ENCODE results near the gene AP5Z1.

AP5Z1 gene

GRCh38 chr7:4817178-4817901, 41.9 kb downstream of the AP5Z1 start:
- peaks cover 99% of the 10 kb centered on the region for H3K4me1 ChIP-seq
- no peaks in the 10 kb centered on the region; the same call in 1 of the 2 replicates for H3K9me3 ChIP-seq
- H3K27ac ChIP-seq = peak overlapping the region; percentile 81
- no peaks in the 10 kb centered on the region; the same call in 1 of the 2 replicates for H3K36me3 ChIP-seq
- no peak for TF ChIP-seq Cebpa-rat (IDR thresholded peaks at IDR 0.05)
- peak overlapping the region; percentile 1; the same call in 1 of the 2 replicates for H3K4me3 ChIP-seq
- no peaks in the 10 kb centered on the region for H3K27me3 ChIP-seq
- peak overlapping the region; percentile 62 for H3K9ac ChIP-seq
- H4K20me1 ChIP-seq = no peaks in the 10 kb centered on the region
- peak overlapping the region; percentile 97 for H3K4me2 ChIP-seq

GRCh38 chr7:4818000-4818794, 42.8 kb downstream of the AP5Z1 start:
- Histone ChIP-seq H4K20me1 (no peaks in the 10 kb centered on the region), H3K9me3 (no peaks in the 10 kb centered on the region), H3K27ac (peak overlapping the region; percentile 81), H3K27me3 (no peaks in the 10 kb centered on the region), H3K4me2 (peak overlapping the region; percentile 97), H3K9ac (peak overlapping the region; percentile 62), H3K4me3 (peak overlapping the region; percentile 1; the same call in 1 of the 2 replicates), H3K4me1 (peaks cover 99% of the 10 kb centered on the region), H3K36me3 (no peaks in the 10 kb centered on the region)
- no peak for TF ChIP-seq Cebpa-rat (IDR thresholded peaks at IDR 0.05)

GRCh38 chr7:4819560-4820404, 44.4 kb downstream of the AP5Z1 start:
- H3K9me3 ChIP-seq = no peaks in the 10 kb centered on the region
- H3K27ac ChIP-seq = peak overlapping the region; percentile 81
- H3K9ac ChIP-seq = peak overlapping the region; percentile 60
- H3K27me3 ChIP-seq = no peaks in the 10 kb centered on the region
- H3K36me3 ChIP-seq = no peaks in the 10 kb centered on the region
- peak overlapping the region; percentile 50 for H3K4me3 ChIP-seq
- H3K4me1 ChIP-seq = peaks cover 95% of the 10 kb centered on the region
- peak overlapping the region; percentile 97 for H3K4me2 ChIP-seq
- H4K20me1 ChIP-seq = no peaks in the 10 kb centered on the region
- TF ChIP-seq Cebpa-rat (IDR thresholded peaks at IDR 0.05) = no peak

- no peak for TF ChIP-seq Cebpa-rat (IDR thresholded peaks at IDR 0.05)
- H3K36me3 ChIP-seq = no peaks in the 10 kb centered on the region
These were observed 45.1 kb downstream of the AP5Z1 start for GRCh38 chr7:4820405-4820966.

GRCh38 chr7:4820967-4821471, 45.6 kb downstream of the AP5Z1 start:
- H3K36me3 ChIP-seq = no peaks in the 10 kb centered on the region
- peak overlapping the region; percentile 81 for H3K27ac ChIP-seq
- peaks cover 94% of the 10 kb centered on the region for H3K4me1 ChIP-seq
- TF ChIP-seq Cebpa-rat (IDR thresholded peaks at IDR 0.05) = no peak
- H3K27me3 ChIP-seq = no peaks in the 10 kb centered on the region
- no peak overlapping the region for H3K4me3 ChIP-seq
- no peaks in the 10 kb centered on the region for H4K20me1 ChIP-seq
- peak overlapping the region; percentile 97 for H3K4me2 ChIP-seq
- H3K9ac ChIP-seq = no peak overlapping the region
- no peaks in the 10 kb centered on the region for H3K9me3 ChIP-seq

More at GRCh38 chr7:4820405-4820966, 45.1 kb downstream of the AP5Z1 start:
- peak overlapping the region; percentile 81 for H3K27ac ChIP-seq
- peak overlapping the region; percentile 97 for H3K4me2 ChIP-seq
- peak overlapping the region; percentile 50; the same call in 1 of the 2 replicates for H3K4me3 ChIP-seq
- H3K9me3 ChIP-seq = no peaks in the 10 kb centered on the region
- H3K4me1 ChIP-seq = peaks cover 94% of the 10 kb centered on the region
- no peaks in the 10 kb centered on the region for H3K27me3 ChIP-seq
- peak overlapping the region; percentile 60; the same call in 1 of the 2 replicates for H3K9ac ChIP-seq
- H4K20me1 ChIP-seq = no peaks in the 10 kb centered on the region

- Histone ChIP-seq H4K20me1 (no peaks in the 10 kb centered on the region), H3K9me3 (no peaks in the 10 kb centered on the region), H3K4me1 (peaks cover 79% of the 10 kb centered on the region), H3K9ac (no peak overlapping the region), H3K27ac (no peak overlapping the region), H3K4me3 (no peak overlapping the region), H3K27me3 (no peaks in the 10 kb centered on the region), H3K36me3 (no peaks in the 10 kb centered on the region), H3K4me2 (peak overlapping the region; percentile 38)
- no peak for TF ChIP-seq Cebpa-rat (IDR thresholded peaks at IDR 0.05)
These were observed 47.3 kb downstream of the AP5Z1 start for GRCh38 chr7:4822677-4823076.

- no peak for TF ChIP-seq Cebpa-rat (IDR thresholded peaks at IDR 0.05)
- H3K9me3 ChIP-seq = no peaks in the 10 kb centered on the region
- H3K9ac ChIP-seq = no peak overlapping the region
- no peak overlapping the region for H3K4me3 ChIP-seq
- no peaks in the 10 kb centered on the region for H3K27me3 ChIP-seq
- H3K4me1 ChIP-seq = peaks cover 70% of the 10 kb centered on the region
- no peaks in the 10 kb centered on the region for H3K36me3 ChIP-seq
- H4K20me1 ChIP-seq = no peaks in the 10 kb centered on the region
- 0 out of 2 replicates have a peak overlapping the region, but pooled peaks have one; percentile 17 for H3K4me2 ChIP-seq
- 0 out of 2 replicates have a peak overlapping the region, but pooled peaks have one; percentile 35 for H3K27ac ChIP-seq
These were observed 48.2 kb downstream of the AP5Z1 start for GRCh38 chr7:4823441-4824119.

- Histone ChIP-seq H3K27ac (no peak overlapping the region), H3K4me2 (0 out of 2 replicates have a peak overlapping the region, but pooled peaks have one; percentile 17), H3K4me3 (no peak overlapping the region), H3K27me3 (no peaks in the 10 kb centered on the region), H3K9me3 (no peaks in the 10 kb centered on the region), H3K9ac (no peak overlapping the region), H3K36me3 (peaks cover 3% of the 10 kb centered on the region), H4K20me1 (no peaks in the 10 kb centered on the region), H3K4me1 (peaks cover 63% of the 10 kb centered on the region)
- no peak for TF ChIP-seq Cebpa-rat (IDR thresholded peaks at IDR 0.05)
These were observed 48.8 kb downstream of the AP5Z1 start for GRCh38 chr7:4824120-4824775.
